Activated CD4-positive, alpha-beta T cell treated with anti-CD3 and anti-CD28 coated beads for 1 hour (primary cell): ENCODE results near the gene UPK2.

Experiments used
- DNase-seq: peaks from one replicate; pipeline ENCODE4 v3.0.0-alpha.2; 2020

The UPK2 gene

GRCh38 chr11:118996926-118997626 lies 41.0 kb downstream of the UPK2 start:
- no peak for DNase-seq

DNA sequence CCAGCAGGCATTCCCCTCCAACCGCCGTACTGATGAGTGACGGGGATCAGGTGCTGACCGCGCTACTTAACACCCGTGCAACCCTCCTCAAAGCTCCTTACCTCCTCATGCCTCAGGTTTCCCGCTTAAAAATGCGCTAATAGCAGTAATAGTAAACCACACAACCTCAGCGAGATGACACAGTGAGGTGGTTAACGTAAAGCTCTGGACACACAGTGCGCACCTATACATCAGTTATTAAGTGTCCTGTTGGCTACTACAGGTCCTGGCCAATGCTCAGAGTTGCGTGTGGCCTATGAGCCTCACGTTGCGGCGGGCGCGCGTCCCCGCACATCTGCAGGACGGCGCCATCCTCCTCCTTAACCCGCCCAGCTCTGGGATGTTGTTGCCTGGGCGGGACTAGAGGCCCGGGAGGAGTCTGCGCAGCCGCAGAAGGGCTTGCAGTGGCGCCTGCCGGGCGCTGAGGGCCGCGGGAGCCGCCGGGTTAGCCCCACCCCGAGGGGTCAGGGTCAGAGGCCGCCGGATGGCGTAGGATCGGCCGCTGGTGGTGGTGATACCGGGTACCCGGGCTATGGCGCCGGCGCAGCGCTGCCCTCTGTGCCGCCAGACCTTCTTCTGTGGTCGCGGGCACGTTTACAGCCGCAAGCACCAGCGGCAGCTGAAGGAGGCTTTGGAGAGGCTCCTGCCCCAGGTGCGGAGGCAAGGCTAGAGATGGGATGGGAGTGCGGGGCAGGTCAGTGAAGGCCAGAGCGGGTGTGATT lies 41.7 kb downstream of the UPK2 start, which contains the start of gene CENATAC:
TSS of gene CENATAC (plus strand) at position 512 of the 761 bp plus-strand sequence. CDS start at position 572, 60 bp downstream.
- peak; percentile 92 for DNase-seq

DNA sequence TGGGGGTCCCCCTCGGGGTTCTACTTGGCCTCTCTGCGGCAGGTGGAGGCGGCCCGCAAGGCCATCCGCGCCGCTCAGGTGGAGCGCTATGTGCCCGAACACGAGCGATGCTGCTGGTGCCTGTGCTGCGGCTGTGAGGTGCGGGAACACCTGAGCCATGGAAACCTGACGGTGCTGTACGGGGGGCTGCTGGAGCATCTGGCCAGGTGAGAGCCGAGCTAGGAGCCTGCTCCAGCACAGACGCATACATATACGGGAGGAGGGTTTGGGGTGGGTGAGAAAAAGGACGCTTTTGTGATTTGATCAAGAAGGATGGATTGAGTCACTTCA lies 42.3 kb downstream of the UPK2 start:
- no peak for DNase-seq

- DNase-seq = no peak
Observed at GRCh38 chr11:118998822-118999221, 42.7 kb downstream of the UPK2 start.

DNA sequence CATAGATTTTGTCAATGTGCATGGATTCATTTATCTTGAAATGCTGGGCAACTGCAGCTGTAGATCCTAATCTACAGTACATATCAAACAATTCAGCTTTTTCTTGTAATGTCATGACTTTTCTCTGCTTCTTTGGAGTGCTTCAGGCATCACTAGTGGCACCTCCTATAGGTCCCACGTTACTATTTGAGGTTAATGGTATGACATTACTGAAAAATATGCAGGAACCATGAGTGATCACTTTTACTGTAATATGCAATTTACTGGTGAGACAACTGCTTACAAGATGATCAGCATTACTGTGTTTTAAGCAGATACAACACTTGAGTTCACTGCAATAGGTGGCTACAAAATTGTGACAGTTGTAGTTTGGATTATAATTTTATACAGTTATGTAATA lies 44.8 kb downstream of the UPK2 start:
- DNase-seq = no peak

DNA sequence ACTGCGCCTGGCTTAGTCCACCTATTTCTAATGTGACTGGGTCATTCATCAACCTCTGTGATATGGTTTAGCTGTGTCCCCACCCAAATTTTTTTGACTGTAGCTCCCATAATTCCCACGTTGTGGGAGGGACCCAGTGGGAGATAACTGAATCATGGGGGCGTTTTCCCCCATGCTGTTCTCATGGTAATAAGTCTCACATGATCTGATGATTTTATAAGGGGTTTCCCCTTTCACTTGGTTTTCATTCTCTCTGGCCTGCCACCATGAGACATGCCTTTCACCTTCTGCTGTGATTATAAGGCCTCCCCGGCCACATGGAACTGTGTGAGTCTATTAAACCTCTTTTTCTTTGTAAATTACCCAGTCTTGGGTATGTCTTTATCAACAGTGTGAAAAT lies 50.6 kb downstream of the UPK2 start:
- DNase-seq = no peak
